T-helper 2 cell (primary cell): ENCODE data around the gene ZMYND8.

Experiments used
- DNase-seq, 5 experiments: peaks; one replicate each; pipeline versions ENCODE4 v3.0.0 to v3.0.0-alpha.2; 2012 to 2022

Gene ZMYND8

GRCh38 chr20:47332381-47333206 lies 23.9 kb downstream of the ZMYND8 start:
- DNase-seq: no peak

DNA sequence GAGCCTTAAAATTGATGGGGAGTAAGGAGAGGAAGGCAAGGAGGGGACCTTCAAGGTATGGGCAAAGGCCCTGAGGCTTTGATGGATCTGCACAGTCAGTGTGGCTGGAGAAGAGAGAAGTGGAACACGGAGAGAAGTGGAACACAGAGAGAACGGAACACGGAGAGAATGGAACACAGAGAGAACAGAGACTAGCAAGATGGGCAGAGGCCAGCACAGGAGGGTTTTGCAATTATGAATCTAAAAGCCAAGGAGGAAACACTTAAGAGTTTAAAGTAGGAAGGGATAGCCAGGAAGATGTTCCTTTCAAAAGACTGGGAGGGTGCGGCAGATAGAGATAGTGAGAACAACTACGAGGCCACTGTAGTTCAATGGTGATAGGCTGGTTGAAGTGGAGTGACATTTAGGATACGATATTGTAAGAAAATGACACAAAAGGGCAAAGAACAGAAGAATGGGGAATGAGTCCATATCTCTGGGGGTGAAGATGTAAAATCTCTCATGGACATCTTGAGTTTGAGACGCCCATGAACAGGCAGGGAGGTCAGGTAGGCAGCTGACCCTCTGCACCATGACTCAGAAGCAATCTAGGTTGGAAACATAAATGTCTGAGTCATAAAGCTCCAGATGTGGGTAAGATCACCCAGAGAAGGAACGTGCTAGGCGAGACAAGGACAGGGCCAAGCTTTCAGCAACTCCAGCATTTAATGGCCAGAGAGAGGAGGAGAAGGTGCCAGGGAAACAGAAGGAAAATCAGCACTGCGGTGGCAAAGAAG lies 25.4 kb downstream of the ZMYND8 start:
- no peak for DNase-seq

GRCh38 chr20:47330071-47330470 lies 26.4 kb downstream of the ZMYND8 start:
- no peak for DNase-seq

DNA sequence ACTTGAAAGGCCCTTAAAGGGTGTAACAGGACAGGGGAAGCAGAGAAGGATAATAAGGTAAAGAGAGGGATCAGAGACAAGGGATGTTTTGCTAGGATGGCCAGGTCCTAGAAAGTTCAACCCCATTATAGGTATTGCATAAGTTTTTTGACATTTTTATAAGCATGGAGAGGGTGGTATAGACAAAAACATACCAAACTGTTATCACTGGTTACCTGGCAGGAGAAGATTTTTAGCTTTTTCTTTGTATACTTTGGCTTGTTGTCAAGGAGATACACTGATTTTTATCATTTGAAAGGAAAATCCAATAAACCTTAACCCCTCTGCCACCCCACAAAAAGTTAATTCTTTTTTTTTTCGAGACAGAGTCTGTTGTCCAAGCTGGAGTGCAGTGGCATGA lies 28.4 kb downstream of the ZMYND8 start:
- DNase-seq: no peak

DNA sequence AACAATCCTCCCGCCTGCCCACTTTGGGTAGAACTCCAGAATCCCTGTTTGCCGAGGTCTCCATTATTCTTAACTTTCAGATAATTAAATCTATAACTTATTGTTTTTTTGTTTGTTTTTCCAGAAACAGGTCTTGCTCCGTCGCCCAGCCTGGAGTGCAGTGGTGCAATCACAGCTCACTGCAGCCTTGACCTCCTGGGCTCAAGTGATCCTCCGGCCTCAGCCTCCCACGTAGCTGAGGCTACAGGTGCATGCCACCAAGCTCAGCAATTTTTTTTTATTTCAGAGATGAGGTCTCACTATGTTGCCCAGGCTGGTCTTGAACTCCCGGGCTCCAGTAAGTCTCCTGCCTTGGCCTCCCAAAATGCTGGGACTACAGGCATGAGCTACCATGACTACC lies 28.8 kb downstream of the ZMYND8 start:
- DNase-seq: no peak

- no peak for DNase-seq
Measured at GRCh38 chr20:47326658-47327268, 29.7 kb downstream of the ZMYND8 start.

- DNase-seq: no peak
Measured at GRCh38 chr20:47325242-47325641, 31.3 kb downstream of the ZMYND8 start.

DNA sequence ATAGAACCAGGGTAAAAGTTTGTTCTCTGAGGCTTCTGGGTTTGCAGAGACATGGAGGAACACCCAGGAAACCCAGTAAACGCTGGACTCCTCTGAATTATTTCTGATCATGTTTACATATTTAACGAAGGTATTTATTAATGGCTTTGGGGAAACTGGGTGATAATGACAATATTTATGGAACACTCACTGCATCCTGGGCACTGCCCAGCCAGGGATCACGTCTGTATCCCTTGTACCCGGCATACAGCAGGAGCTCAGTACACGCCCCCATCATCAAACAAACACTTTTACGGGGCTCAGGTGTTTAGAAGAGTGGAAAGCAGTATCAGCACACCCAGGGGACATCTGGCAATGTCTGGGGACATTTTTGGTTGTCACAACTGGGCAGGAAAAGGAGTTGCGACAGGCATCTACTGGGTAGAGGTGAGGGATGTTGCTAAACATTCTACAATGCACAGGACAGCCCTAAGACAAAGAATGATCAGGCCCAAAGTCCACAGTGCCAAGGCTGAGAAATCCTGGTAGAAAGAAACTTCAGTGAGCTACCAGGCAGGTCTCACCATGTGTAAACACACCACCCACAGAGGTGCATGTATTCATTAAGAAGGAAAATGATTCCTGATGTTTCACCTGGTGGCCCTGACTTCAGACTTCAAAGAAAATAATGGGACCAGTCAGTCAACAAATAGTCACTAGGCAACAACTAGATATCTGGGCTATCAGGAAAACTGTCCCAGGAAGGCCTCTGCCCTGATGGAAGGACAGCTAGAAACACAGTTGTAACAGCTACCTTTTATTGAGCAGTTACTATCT lies 35.3 kb downstream of the ZMYND8 start:
- no peak for DNase-seq

- DNase-seq: no peak
Measured at GRCh38 chr20:47319517-47320252, 36.8 kb downstream of the ZMYND8 start.

GRCh38 chr20:47318586-47319516 lies 37.6 kb downstream of the ZMYND8 start:
- DNase-seq: no peak

DNA sequence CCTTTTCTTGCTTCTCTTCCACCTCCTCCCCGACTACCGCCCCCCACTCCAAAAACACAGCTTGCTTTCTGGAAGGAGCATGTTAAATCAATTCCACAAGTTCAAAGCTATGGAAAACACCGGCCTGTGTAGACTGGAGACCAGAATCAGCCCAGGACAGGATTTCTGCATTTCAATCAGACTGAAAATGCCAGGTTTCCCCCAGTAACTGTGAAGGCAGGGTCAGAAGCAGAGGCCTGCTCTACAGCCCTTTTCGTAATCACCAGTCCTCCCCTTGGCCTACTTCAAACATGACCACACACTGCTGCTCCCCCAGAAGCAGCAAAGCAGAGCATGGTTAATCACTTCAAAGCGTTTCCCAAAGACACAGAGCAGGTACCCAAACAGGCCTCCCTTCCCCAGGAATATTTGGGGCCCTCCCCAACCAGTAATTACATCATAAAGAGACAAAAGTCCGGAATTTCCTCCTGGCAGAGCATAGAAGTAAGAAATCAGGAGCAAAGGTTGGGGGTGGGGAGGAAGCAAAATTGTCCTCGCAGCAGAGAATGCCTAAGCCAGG lies 38.4 kb downstream of the ZMYND8 start:
- no peak for DNase-seq

DNA sequence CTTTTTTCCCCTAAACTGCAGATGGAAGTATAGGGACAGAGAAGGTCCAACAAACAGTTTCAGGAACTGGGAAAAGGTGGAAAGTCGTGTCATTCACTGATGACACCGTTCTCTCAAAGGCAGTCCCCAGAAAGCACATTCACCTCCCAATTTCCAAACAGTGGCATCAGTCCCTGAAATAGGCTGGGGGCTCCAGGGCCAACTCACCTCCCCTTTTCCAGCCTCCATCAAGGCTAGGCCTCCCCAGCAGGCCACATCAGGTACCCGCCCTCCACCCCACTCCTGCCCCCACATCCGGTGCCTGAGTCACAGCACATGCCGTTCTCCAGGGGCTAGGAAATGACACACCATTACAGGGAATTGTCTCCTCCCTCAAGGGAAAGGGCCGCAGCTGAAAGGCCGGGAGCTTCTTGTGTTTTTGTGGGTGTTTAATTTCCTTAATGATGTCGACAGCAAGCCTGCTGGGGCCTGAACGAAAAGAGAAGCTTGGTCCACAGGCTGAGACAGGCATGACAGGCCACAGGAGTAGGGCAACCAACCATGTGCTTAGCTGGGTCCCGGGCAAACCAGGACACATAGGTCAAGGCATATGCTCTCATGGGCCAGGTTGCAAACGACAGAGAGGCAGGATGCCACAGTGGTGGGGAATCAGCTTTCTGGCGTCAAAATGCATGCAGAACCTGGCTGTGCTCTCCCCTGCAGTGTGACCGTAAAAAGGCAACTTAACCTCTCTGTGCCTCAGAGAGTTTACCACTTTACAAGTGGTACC lies 39.2 kb downstream of the ZMYND8 start:
- DNase-seq: peak in 4 of 5 experiments; percentile 12 to 66 (median 40)

DNA sequence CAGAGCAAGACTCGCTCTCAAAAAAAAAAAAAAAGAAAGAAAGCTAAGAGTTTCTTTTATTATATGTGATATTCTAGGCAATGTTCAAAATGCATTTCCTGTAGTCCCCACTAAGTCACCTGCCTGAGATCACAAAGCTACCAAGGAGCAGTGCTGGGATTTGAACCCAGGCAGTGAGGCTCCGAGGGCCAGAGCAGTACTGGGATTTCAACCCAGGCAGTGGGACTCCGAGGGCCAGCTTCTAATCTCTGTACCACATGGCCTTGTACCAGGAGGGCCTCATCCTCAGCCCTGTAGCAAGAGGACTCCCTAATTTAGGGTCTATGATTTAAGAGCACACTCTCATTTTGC lies 39.7 kb downstream of the ZMYND8 start:
- no peak for DNase-seq

DNA sequence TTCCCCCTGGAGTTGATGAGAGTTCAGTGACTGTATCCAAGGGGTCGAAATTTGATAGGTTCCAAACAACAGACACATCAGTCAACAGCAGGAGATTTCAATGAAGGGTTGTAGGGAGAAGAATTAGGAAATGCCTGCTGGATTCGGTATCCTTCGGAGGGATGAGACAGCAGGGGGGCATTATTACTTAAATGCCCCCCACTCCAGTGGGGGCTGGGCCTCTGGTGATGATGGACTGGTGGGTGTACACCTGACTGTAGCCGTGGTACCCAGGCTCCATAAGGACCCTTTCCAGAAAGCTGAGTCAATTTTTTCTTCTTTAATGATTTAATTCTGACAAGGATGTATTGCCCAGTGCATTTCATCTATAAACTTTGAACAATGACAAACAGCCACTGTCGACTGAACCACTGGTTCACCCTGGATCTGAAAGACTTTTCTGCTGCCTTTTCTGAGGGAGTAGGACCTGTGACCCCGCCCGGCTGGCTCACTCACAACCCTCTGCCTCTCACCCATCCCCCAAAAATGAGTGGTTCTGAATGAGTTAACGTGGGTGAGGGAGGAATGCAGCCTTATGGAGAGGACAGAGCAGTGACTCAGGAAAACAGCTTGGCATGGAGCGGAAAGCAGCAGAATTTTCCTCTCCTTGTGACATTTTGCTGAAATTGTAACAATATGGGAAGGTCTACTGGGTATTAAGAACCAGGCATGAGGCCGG lies 41.0 kb downstream of the ZMYND8 start:
- no peak for DNase-seq

GRCh38 chr20:47314647-47315338 lies 41.7 kb downstream of the ZMYND8 start:
- DNase-seq: no peak

- no peak for DNase-seq
Measured at GRCh38 chr20:47311967-47312681, 44.4 kb downstream of the ZMYND8 start.

- DNase-seq: no peak
Measured at GRCh38 chr20:47311211-47311610, 45.3 kb downstream of the ZMYND8 start.

DNA sequence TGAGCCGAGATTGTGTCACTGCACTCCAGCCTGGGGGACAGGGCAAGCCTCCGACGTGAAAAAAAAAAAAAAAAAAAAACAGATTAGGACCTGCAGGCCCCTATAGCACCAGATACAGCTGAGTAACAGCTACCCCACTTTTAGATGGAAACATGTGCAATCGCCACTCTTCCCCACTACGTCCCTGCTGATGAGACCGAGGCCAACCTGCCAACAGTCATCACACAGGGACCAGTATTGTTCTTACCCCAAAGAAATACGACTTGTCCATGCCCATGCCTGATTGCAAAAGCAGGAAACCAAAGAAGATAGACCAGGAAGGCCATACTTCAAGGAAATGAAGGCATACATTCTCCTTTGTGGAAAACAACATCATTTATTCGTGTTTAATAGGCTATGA lies 45.8 kb downstream of the ZMYND8 start:
- no peak for DNase-seq
